SHP77 (cell line): ENCODE data around the gene TTC9.
A peak's percentile ranks its signal among the peaks of the same experiment; 100 is the strongest.
"Not testable (repeated sequence)": the region's sequence is repeated elsewhere in the genome, so short reads cannot be mapped to it uniquely, and the experiment has no call there.

Experiments
- DNase-seq, 2 experiments: peaks; one replicate each; lab custom pipeline; 2025; lab: John Stamatoyannopoulos, UW

The TTC9 gene

DNA sequence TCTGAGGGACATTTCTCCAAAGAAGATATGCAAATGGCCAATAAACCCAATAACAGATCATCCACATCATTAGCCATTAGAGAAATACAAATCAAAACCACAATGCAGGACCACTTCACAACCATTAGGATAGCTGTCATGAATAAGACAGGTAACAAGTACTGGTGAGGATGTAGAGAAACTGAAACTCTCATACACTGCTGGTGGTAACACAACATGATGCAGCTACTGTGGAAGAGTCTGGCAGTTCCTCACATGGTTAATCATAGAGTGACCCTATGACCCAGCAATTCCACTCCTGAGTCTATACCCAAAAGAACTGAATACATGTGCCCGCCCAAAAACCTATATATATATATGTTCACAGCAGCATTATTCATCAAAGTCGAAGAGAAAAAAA is 39.0 kb downstream of the TTC9 start:
- DNase-seq, result no peak

- DNase-seq, result no peak
Measured at GRCh38 chr14:70683983-70684382, 42.3 kb downstream of the TTC9 start.

DNA sequence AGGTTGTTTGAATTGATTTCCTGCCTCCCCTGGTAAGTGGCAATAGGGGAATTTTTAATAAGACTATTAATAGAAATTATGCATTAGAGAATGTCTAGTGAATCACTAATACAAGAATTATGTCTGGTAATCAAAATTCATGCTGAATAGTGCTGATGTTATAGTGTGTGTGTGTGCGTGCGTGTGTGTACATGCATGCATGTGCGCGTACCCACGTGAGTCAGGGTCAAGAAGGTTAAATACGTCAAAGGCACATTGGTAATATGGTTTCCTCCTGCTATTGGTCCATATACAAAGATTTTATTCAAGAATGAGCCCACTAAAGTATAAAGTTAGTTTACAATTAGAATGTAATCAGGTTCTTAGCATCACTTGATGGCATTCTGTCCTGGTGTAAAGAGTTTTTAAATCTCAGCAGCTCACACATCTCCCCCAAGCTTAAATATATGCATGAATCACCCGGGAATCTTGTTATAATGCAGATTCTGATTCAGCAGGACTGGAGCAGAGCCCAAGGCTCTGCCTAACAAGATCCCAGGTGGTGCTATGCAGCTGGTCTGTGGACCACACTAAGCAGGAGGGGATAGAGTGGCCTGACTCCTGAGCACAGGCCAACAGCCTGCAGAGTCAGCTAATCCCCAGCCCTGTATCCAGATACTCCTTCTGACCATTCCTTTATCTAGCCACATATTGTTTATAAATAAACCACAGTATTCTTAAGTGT is 43.9 kb downstream of the TTC9 start:
- DNase-seq, result no peak

DNA sequence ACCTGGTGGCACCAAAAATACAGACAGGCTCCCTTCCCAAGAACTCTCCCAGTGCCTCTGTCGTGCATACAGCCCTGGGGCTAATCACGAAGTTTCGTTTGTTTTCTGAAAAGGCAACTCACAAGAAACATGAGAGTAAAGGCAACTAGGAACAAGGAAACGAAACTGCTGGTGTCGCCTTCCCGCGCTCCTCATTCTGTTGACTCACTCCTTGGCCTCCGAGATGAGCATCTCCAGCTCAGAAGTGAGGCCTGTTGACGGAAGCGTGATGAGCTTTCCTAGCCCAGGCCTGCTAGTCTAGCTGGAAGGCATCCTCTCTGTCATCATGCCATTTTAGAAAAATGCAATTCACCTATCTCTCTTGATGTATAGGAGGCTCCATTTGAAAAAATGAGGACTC is 50.5 kb downstream of the TTC9 start:
- no peak for DNase-seq

DNA sequence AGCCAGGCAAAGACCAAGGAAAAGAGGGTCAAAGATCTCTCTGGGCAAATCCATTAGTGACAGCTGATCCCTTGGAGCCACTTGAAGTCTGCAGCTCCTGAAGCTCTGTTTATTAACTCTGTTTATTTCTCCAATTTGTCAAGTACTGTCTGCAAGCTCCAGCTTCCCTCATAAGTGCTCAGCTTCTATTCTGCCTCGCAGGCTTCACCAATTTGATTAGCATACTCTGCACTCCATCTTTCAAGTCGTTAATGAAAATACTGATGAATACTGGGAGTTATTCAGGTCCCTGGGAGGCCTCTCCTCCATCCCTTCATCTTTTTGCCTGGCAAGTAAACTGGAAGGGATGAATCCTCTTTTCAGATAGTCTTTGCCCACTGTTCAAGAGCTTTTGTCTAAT is 54.3 kb downstream of the TTC9 start:
- DNase-seq, result no peak

DNA sequence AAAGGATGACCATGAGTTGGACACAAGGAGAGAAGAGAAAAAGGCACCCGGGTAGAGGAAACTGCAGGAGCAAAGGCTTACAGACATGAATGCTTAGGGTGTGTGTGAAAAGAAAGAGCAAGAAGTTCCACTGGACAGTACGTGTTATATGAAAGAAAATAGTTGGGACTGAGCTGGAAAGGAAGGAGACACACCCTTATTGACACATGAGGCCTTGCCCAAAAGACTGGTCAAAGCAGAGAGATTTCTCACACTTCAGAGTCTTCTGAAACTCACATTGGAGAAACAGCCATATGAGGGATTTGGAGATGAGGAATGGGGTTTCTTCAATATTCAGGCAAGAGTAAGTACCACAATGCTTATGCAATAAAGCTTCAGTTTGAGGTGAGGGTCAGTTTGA is 56.0 kb downstream of the TTC9 start:
- no peak for DNase-seq

DNA sequence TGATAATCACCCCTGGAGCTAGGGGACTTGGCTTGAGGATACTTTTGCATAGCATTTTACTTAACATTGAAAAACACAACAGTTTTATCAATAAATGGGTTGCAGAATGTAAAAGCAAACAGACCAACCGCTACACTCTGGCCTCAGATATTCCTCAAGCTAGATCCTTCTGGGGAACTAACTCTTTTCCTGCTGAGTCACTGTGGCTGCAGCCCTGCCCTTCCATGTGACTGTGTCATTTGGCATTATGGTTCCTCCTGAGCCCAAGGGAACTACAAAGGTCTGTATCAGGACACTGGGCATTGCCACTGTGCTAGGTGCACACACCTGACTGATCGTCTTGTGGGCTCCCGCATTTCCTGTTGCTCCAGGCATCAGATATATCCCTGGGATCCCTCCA is 56.6 kb downstream of the TTC9 start:
- no peak for DNase-seq

DNA sequence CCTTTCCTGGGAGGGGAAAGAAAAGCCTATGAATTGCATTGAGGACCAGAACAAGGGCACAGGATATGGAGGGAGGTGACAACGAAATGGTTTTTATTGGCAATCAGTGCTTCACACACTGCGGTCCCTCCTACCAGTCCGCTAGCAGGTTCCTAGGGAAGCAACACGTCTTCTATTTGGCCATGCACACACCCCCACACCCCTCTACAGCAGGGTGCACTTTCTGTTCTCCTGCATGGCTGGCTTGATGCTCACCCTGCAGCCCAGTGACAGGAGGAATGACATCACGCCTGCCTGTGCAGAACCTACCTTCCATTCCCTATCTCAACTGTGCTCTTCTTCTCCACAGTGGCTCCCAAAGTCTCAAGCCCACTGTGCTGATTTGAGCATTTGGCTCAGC is 57.9 kb downstream of the TTC9 start:
- no peak for DNase-seq

- no peak for DNase-seq
Measured at GRCh38 chr14:70700955-70701585, 59.4 kb downstream of the TTC9 start.

DNA sequence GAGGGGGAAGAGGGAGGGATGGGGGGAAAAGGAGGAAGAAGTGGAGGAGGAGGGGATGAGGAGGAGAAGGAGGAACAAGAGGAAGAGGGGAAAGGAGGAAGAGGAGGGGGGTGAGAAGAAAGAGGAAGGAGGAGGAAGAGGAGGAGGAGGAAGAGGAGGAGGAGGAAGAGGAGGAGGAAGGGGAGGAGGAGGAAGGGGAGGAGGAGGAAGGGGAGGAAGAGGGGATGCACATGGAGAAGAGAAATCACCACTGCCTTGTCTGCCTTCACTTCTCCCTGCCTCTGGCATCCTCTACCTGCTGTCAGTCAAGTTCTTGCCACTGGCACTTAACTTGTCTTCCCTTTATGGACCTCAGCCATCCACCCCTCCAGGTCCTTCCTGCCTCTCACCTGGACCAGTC is 59.9 kb downstream of the TTC9 start:
- DNase-seq, result no peak

DNA sequence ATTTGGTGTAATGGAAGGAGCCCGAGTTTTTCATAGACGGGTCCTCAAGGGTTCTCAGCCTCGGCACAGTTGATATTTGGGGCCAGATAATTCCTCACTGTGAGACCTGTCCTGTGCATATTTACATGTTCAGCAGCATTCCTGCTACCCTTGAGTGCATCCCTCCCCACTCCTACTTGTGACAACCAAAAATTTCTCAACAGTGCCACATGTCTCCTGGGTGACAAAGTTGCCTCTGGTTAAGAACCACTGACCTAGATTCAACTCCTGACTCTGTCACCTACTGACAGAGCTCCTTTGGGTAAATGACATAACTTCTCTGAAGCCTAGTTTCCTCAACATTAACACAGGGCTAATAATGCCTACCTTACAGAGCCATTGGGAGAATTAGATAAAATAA is 60.4 kb downstream of the TTC9 start:
- no peak for DNase-seq

GRCh38 chr14:70703621-70704168 is 62.0 kb downstream of the TTC9 start:
- not testable (repeated sequence) for DNase-seq

DNA sequence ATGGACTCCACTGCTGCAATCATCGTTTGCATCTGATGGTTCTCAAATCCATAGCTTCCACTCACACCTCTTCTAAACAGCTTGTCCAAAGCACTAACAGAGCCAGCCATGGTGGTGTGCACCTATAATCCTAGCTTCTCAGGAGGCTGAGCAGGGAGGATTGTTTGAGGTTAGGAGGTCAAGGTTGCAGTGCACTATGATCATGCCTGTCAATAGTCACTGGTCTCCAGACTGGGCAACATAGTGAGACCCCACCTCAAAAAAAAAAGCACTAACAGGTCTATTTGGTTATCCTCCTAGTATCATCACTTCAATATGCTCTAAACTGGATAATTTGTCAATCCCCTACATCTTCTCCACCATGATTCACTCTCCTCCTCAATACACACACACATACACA is 63.2 kb downstream of the TTC9 start:
- DNase-seq, result no peak

GRCh38 chr14:70706177-70706576 is 64.5 kb downstream of the TTC9 start:
- no peak for DNase-seq

DNA sequence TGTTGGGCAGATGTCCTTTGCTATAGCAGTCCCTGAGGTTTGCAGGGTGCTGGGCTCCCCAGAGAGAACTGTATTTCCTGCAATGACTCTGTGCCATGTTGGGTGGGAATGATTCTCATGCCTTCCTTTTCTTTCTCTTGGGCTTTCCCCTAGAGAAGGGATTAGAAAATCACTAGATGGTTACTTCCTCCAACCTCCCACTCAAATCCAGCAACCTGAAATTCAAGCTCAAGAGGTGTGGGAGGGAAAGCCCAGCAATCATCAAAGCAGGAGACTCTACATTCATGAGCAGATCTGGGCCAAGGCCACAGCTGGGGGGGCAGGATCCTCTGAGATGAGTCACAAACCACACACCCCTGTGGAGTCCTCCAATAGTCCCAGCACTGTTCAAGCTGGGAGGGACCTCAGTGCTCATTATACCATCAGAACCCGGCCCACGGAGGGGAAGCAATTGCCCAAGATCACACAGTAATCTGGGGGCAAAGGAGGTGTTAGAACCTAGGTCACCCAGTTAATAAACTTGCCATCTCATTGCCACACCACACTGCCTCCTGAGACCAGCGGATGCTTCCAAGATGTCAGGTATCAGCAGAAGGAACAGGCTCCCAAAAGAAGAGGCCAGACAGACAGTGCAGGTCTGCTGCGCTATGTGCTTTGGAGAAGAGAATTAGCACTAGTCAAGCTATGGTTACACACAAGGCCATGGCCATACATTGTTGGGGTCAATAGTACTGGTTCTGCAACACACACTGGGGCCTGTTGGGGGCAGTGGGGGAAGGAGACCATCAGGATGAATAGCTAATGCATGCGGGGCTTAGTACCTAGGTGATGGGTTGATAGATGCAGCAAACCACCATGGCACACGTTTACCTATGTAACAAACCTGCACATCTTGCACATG is 65.7 kb downstream of the TTC9 start:
- no peak for DNase-seq

DNA sequence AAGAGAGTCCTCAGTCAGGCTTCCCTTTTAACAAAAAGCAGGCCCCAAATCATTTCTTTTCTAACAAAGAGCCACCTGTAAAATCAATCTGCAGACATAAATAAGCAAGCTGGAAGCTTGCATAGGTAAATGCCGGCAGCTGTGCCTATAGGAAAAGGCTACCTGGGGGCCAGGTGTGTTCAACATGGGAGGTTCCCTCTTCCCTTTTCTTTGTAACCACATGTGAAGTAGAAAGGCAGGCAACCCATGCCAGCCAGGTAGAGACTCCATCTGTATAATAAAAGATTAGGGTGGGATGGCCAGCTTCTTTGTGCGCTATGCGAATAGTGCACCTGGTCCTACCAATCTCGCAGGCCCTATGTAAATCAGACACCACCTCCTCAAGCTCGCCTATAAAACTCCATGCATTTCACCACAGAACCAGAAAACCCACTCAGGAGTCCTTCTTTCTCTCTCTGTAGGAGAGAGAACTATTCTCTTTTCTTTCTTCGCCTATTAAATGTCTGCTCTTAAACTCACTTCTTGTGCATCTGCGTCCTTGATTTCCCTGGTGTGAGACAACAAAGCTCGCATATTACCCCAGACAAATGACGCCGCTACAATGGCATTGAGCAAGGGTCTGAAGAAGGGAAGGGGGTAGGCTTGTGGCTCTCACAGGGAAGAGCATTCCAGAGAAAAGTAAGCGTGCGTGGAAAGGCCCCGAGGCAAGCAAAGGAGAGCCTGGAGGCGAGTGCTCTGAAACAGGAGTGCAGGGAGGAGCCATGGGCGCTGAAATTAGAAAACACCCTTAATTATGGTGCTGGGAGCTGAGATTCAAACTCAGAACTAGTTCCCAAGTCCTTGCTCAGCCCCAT is 67.2 kb downstream of the TTC9 start:
- no peak for DNase-seq

DNA sequence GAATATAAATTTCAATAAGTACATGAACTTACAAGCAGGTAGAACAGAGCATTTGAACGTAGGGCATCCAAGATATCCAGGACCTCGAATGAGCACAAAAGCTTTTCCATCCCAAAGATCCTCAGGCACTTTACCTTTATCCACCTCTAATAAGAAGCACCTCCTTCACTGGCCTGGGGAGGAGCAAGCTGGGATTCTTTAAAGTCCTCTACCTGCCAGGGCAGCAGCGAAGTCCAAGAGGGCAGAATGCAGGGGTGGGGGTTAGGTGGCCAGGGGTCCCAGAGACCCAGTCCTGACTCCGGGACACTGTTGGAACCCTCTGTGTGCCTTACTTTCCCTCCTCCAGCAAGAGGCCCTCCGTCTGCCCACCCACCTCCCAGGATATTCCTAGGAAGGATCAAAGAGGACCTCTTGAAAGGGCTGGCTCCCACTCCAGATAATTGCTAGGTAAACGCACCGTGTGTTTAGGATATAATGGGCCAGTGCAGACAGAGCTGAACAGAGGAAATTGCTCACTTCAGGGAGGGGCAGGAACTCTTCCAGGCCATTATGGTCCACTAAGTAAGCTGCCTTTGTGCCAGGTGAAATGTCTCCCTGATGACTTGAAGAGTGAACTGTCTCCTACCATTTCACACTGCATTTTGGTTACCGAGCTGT is 68.1 kb downstream of the TTC9 start:
- peak; percentile 20 to 39 for DNase-seq

GRCh38 chr14:70711451-70711850 is 69.7 kb downstream of the TTC9 start:
- no peak for DNase-seq

DNA sequence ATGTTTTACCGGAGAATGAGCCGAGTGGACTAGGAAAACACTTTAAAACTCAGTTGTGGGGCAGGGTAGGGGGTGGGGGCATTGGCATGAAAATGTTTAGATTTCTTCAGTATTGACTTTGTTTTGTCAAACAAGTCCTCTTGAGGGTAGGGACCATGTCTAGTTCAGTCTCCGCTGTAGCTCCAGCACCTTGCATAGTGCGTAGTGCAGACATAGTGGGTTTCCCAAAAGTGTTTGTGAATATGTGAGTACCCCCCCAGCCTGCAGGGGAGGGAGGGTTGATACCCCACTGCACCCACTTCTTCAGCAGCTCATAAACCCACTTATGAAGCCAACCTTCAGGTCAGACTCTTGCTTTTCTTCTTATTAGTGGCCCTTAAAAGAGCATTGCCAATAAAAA is 71.4 kb downstream of the TTC9 start:
- no peak for DNase-seq

DNA sequence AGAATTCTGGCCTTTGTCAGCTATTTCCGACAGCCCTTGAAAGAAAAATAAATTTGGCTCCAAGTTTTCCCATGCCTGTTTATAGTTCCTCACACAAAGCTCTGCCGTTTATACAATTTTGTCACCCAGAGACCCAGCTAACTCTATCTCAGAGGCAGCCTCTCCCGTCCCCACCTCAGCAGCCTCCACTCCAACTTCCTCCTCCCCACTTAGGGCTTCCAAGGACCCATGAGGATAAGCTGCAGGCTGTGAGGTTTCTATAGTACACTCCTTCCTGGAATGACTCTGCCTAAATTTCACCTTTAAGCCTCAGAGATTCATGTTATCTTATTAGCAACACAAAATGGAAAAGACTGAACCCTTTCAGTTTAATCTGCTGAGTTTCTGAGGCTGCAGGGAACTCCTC is 71.8 kb downstream of the TTC9 start:
- no peak for DNase-seq

DNA sequence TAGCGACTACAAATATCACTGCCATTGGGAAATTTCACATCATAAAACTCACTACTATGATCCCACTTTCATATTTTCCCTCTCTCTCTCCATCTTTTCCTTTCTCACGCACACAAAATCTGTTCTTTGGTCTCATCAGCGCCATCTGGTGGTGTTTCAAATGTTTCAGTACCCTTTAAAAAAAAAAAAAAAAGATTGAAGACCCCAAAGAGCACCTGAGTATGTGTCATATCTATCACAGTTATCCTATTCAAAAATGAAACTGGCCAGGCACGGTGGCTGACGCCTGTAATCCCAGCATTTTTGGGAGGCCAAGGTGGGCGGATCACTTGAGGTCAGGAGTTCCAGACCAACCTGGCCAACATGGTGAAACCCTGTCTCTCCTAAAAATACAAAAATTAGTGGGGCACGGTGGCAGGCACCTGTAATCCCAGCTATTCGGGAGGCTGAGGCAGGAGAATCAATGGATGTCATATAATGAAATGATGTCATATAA is 72.4 kb downstream of the TTC9 start:
- peak; percentile 39 to 60 for DNase-seq
